AG09309 (cell line): Measurements from ENCODE around the gene PPM1L.

Source experiments
- DNase-seq: peaks from one replicate; pipeline ENCODE4 v3.0.0-alpha.2; 2010; ENCODE audit warnings: low read depth
- H3K4me3 ChIP-seq: 2 replicates; pipeline ENCODE4 v1.5.1; 2011; ENCODE audit warnings: mild to moderate bottlenecking, low read depth, low read length, moderate library complexity; ENCODE audit not compliant: control insufficient read depth
- CTCF ChIP-seq: IDR thresholded peaks from 2 replicates; pipeline ENCODE4 v1.5.1; 2011; ENCODE audit warnings: mild to moderate bottlenecking, low read depth, low read length, inconsistent platforms; ENCODE audit not compliant: insufficient read depth, control insufficient read depth; ENCODE audit errors: missing control alignments

The PPM1L gene

GRCh38 chr3:160763073-160763472, 7.0 kb downstream of the PPM1L start:
- H3K4me3 ChIP-seq = no peak overlapping the region
- no peak for DNase-seq
- TF ChIP-seq CTCF = no peak

GRCh38 chr3:160765211-160765610, 9.2 kb downstream of the PPM1L start:
- no peak for TF ChIP-seq CTCF

GRCh38 chr3:160768031-160768430, 12.0 kb downstream of the PPM1L start:
- H3K4me3 ChIP-seq = no peak overlapping the region
- no peak for TF ChIP-seq CTCF
- no peak for DNase-seq

More at GRCh38 chr3:160765211-160765610, 9.2 kb downstream of the PPM1L start:
- H3K4me3 ChIP-seq = no peak overlapping the region
- DNase-seq = no peak

- DNase-seq = no peak
- TF ChIP-seq CTCF = no peak
- no peak overlapping the region for H3K4me3 ChIP-seq
Measured at GRCh38 chr3:160768918-160769317, 12.9 kb downstream of the PPM1L start.

GRCh38 chr3:160771811-160772459, 15.9 kb downstream of the PPM1L start:
- DNase-seq = no peak
- TF ChIP-seq CTCF = no peak
- H3K4me3 ChIP-seq = no peak overlapping the region

- H3K4me3 ChIP-seq = no peak overlapping the region
- DNase-seq = no peak
- TF ChIP-seq CTCF = no peak
Measured at GRCh38 chr3:160773722-160774121, 17.7 kb downstream of the PPM1L start.

GRCh38 chr3:160774172-160774571, 18.1 kb downstream of the PPM1L start:
- TF ChIP-seq CTCF = no peak
- no peak overlapping the region for H3K4me3 ChIP-seq
- no peak for DNase-seq
